HG02870 (cell line): ENCODE results near the gene RAP1A.
A peak's percentile ranks its signal among the peaks of the same experiment; 100 is the strongest.
"Not testable (repeated sequence)": the region's sequence is repeated elsewhere in the genome, so short reads cannot be mapped to it uniquely, and the experiment has no call there.

Experiments
- ATAC-seq: cut with Tn5 transposase; IDR thresholded peaks from one replicate; pipeline ENCODE4 v1.9.1; 2021; ENCODE audit warnings: mild to moderate bottlenecking, moderate library complexity; ENCODE audit not compliant: unreplicated experiment

The RAP1A gene

DNA sequence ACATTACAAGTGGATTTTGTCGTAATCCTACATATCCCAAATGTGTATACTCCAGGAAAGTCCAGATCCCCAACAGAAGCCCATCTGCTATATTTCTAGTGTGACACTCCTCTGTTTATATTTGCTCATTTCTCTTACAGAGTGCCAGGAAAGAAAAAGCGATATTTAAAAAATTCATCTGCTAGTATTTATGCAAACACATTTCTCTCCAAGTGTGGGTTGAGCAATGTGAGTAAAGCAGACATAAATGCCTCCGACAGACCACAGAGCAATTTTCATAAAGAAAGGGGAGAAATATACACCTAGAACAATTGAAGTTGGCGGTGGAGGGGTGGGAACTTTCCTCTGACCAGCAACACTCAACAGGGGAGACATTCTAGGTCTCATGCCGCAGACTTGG lies 22.2 kb upstream of the RAP1A start:
- ATAC-seq: no peak

DNA sequence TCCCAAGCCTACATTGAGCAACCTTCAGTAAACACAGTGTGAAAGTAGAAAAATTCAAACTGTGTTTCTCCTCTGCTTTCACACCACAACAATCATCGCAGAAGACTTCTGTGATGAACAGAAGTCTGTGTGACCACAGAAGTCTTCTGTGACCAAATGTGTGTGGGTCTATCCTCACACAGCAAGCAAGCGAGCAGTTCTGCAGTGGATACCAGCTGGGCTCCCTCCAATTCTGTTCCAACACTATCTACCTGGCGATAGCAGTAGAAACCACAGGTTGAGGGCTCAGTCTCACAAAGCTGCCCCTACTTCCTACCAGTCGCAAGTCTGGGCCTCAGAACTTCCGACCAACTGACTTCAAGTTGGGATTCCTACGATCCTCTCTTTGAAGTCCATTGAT lies 21.0 kb upstream of the RAP1A start:
- peak; percentile 28 for ATAC-seq

GRCh38 chr1:111599781-111600693 lies 19.6 kb upstream of the RAP1A start:
- ATAC-seq: no peak

DNA sequence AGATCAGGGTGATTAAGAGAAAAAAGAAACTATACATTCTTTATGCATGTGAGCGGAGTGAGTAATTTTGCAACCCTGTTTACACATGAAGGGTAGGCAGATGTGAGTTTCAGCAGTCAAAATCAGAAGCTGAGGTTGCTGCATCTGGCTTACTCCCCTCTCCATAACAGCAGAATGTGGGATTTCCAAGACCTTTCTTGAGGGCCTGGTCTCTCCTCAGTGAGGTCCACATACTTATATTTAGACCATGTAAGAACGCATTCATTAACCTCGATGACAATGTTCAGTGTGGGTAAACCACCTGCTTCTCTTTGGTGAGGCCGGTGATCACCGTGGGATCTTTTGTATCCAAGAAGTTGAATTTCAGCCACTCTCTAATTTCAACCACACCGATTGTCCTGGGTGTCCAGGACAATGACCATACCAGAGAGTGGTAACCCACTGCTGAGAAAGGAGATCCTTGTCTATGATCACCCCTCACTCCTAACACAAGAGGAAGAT lies 18.7 kb upstream of the RAP1A start:
- ATAC-seq: peak; percentile 60

DNA sequence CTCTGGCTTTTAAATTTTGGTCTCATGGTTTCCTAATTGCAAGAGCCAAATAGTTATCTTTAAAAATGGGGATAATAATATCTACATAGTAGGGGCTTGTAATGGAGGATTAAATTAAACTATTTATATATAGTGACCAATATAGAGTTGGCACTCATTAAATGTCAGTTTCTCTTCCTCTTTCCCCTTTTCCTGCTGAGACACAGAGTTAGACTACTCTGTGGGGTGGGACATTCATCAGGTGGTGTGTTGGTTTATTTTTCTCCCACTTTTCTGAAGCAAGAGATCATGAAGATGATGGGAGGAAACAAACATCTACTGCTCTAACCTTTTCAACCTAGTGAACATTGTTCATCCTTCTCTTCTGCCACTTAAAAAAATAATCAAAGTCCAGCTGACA lies 17.3 kb upstream of the RAP1A start:
- ATAC-seq: no peak

DNA sequence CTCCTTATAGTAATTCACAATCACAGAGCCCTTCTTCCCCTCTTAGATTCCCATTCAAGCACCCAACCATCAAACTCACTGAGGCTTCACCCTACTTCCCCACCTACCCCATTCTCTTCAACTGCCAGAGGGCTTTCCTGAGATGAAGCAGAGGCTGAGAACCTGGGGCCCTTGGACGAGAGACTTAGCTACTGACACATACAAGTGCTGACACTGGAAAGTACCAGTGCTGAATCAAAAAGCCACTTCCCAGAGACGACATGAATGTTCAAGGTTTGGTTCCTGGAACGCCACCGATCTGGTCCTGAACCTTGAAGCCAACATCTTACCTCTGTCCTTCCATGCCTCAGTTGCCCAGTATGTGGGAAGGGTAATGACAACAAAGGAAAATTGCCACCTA lies 16.6 kb upstream of the RAP1A start:
- no peak for ATAC-seq

DNA sequence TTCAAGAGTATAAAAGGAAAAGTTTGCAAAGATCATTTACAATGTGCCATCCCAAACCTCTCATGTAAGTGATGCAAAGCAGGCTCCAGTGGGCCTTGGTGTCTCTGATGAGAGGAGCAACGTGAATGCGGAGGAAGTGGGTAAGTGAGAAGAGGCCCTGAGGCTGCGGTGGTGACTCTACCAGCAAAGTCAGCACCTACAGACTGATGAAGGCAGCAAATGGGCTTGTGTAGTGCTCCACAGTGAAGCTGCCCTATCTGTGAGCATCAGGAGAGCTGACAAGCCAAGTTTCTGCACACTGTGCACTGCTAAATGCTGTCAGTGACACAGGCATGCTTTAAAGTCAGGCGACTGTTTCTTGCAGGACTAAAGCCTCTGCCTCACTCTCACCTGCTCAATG lies 15.6 kb upstream of the RAP1A start:
- no peak for ATAC-seq

- no peak for ATAC-seq
These were observed 14.7 kb upstream of the RAP1A start for GRCh38 chr1:111604931-111605330.

DNA sequence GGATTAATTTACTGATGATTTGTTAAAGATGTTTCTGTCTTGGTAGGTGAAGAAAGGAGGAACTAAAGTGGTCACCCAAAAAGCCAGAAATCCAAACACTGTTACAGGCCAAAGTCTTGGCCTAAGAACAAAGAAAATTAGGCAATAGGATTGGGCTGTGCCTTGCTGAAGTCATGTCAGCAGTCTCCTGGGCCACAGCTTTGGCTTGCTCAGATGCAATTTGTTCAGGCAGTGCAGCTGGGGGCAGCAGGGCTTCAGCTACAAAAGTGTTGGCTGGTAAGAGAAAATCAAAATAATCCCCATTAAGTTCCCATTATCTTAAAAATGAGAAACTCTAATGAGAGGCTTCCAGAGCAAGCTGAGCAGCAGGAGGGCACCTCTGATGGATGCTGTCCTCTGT lies 14.0 kb upstream of the RAP1A start:
- ATAC-seq: no peak

DNA sequence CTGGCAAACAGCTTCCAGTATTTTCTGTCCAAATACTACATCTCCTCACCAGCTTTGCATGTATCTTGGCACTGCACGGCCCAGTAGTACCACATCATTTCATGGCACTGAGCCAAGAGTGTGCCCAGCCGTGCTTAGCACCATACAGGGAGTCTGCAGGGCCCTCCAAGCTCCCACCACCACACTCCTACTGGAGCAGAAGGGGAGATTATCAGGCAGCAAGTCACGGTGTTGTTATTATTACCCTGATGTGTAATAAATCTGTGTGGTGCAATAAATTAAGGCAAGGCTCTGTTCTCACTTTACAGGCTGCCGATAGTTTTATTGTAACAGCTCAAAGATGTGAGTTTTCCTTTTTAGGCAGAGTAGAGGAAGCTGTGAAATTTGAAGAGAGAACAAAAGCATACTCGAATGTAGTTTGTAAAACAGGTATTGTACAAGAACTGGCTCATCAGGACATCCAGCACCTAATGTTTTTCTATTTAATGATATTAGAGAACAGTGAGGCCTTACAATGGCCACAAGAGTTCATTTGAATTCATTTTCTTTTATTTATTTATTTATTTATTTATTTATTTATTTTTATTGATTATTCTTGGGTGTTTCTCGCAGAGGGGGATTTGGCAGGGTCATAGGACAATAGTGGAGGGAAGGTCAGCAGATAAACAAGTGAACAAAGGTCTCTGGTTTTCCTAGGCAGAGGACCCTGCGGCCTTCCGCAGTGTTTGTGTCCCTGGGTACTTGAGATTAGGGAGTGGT lies 13.0 kb upstream of the RAP1A start:
- ATAC-seq: not testable (repeated sequence)

GRCh38 chr1:111608528-111608927 lies 11.1 kb upstream of the RAP1A start:
- not testable (repeated sequence) for ATAC-seq

- ATAC-seq: no peak
These were observed 7.6 kb upstream of the RAP1A start for GRCh38 chr1:111611986-111612385.

- ATAC-seq: peak; percentile 46
These were observed 3.5 kb upstream of the RAP1A start for GRCh38 chr1:111615870-111616715.

DNA sequence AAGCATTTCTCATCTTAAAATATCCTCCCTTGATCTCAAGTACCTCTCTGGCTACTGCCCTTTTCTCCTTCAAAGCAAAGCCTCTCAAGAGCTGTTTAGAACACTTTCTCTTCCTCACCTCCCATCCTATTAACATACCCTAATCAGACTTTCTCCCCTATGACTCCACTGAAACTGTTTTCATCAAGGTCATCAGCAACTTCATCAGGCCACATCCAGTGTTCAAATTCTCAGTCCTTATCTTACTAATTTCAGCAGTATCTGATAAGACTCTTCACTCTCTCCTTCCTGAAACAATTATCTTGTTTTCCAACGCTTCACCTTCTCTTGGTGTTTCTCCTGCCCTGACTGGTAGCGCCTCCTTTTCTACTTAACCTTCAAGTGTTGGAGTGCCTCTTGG lies 1.5 kb upstream of the RAP1A start:
- ATAC-seq: no peak

GRCh38 chr1:111618961-111619634 lies 491 bp upstream of the RAP1A start:
- peak; percentile 4 for ATAC-seq

- ATAC-seq: no peak
These were observed 917 bp downstream of the RAP1A start for GRCh38 chr1:111620441-111620971.

DNA sequence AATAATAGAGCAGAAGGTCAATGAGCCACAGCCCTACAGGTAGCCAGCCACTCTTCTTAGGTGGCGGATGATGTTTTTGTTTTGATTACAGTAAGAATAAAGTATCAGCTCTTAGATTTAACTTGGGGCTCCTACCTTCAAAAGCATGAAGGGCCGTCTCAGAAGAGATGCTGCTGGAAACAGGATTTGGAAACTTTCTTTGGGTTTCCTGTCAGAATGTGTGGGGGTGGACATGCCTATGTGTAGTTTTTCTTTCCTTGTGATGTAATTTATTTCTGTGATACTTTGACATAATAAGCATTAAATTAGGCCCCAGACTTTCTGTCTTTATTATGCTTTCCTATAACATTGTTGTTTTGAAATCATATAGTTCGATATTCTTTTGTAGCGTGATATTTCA lies 1.5 kb downstream of the RAP1A start:
- no peak for ATAC-seq

DNA sequence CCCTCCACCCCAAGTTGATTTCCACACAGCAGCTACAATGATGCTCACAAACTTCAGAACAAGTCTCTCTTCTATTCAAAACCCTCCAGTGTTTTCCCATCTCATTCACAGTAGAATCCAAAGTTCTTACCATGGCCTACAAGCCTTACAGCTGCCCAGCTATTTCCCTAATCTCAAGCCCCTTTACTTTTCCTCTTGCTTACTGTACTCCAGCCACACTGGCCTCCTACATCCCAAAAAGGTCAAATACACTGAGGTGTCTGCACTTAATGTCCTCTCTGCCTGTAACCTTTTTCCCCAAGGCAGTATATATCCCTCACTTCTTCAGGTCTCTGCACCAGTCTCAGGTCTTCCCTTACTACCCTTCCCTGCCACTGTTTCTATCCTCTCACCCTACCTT lies 2.6 kb downstream of the RAP1A start:
- no peak for ATAC-seq

- ATAC-seq: no peak
These were observed 4.8 kb downstream of the RAP1A start for GRCh38 chr1:111624382-111624781.

- no peak for ATAC-seq
These were observed 5.7 kb downstream of the RAP1A start for GRCh38 chr1:111625276-111625675.
